Muscle of arm (tissue), 14 donors: ENCODE data around the gene NOP9. TPM values are rescaled to one million over a fixed set of nuclear protein-coding genes. Genes with fewer than 3 reads are reported as not detected.

Experiments used
- DNase-seq: peaks from one replicate; pipeline ENCODE4 v3.0.0-alpha.2; 2013
- long read RNA-seq, 11 donors: transcript quantifications; one replicate each; lab custom pipeline, GENCODE V29; 2026
- polyA plus RNA-seq, 12 donors: library from polyadenylated mRNA; unstranded; fragments of 120-200 nt; gene quantifications; one replicate each; pipeline ENCODE4 v1.2.1, GENCODE V29; 2013; ENCODE audit not compliant: insufficient read length in 12 of 12

Gene NOP9, protein sequence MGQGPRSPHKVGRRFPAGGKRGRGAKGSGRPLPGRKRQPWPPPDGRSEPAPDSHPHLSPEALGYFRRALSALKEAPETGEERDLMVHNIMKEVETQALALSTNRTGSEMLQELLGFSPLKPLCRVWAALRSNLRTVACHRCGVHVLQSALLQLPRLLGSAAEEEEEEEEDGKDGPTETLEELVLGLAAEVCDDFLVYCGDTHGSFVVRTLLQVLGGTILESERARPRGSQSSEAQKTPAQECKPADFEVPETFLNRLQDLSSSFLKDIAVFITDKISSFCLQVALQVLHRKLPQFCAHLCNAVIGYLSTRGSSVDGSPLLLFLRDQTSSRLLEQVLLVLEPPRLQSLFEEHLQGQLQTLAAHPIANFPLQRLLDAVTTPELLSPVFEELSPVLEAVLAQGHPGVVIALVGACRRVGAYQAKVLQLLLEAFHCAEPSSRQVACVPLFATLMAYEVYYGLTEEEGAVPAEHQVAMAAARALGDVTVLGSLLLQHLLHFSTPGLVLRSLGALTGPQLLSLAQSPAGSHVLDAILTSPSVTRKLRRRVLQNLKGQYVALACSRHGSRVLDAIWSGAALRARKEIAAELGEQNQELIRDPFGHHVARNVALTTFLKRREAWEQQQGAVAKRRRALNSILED
- 10 to 100 TPM in 11 of 12 donors, not detected in 1; 18.0 to 23.6 (median 20.5) TPM for polyA plus RNA-seq
- long read RNA-seq, donor 1, full-length matches to known transcripts, result 2 of 2 reads
- long read RNA-seq, donor 1, partial matches to known transcripts, result 0 of 2 reads
- long read RNA-seq, donor 1, other reads (novel, unspliced or antisense), result 0 of 2 reads
- long read RNA-seq, donor 2, result 0 reads
- long read RNA-seq, donor 3, full-length matches to known transcripts, result 1 of 1 reads
- long read RNA-seq, donor 3, partial matches to known transcripts, result 0 of 1 reads
- long read RNA-seq, donor 3, other reads (novel, unspliced or antisense), result 0 of 1 reads
- long read RNA-seq, donor 4, result 0 reads
- long read RNA-seq, donor 5, full-length matches to known transcripts, result 4 of 9 reads
- long read RNA-seq, donor 5, partial matches to known transcripts, result 5 of 9 reads
- long read RNA-seq, donor 5, other reads (novel, unspliced or antisense), result 0 of 9 reads
- long read RNA-seq, donor 6, result 0 reads
- long read RNA-seq, donor 7, result 0 reads
- long read RNA-seq, donor 8, full-length matches to known transcripts, result 3 of 45 reads
- long read RNA-seq, donor 8, partial matches to known transcripts, result 36 of 45 reads
- long read RNA-seq, donor 8, other reads (novel, unspliced or antisense), result 6 of 45 reads
- long read RNA-seq, donor 9, full-length matches to known transcripts, result 2 of 2 reads
- long read RNA-seq, donor 9, partial matches to known transcripts, result 0 of 2 reads
- long read RNA-seq, donor 9, other reads (novel, unspliced or antisense), result 0 of 2 reads
- long read RNA-seq, donor 10, full-length matches to known transcripts, result 4 of 26 reads
- long read RNA-seq, donor 10, partial matches to known transcripts, result 22 of 26 reads
- long read RNA-seq, donor 10, other reads (novel, unspliced or antisense), result 0 of 26 reads
- long read RNA-seq, donor 11, full-length matches to known transcripts, result 2 of 2 reads
- long read RNA-seq, donor 11, partial matches to known transcripts, result 0 of 2 reads
- long read RNA-seq, donor 11, other reads (novel, unspliced or antisense), result 0 of 2 reads

- DNase-seq, result peak; percentile 93
Observed at GRCh38 chr14:24299255-24300191, at the start of gene NOP9, which contains the start of gene DHRS1. NOP9 (plus strand) TSS chr14:24299850; CDS start chr14:24299955, 105 bp downstream. DHRS1 (minus strand) TSS chr14:24299780; CDS start chr14:24299106, 674 bp downstream.

- no peak for DNase-seq
Observed at GRCh38 chr14:24250354-24250753, 49.3 kb upstream of the NOP9 start.

- DNase-seq, result no peak
Observed at GRCh38 chr14:24251880-24252288, 47.8 kb upstream of the NOP9 start.

GRCh38 chr14:24252289-24253124 is 47.1 kb upstream of the NOP9 start:
- DNase-seq, result no peak

GRCh38 chr14:24253936-24254335 is 45.7 kb upstream of the NOP9 start:
- no peak for DNase-seq

GRCh38 chr14:24254630-24255392 is 44.8 kb upstream of the NOP9 start:
- no peak for DNase-seq

- DNase-seq, result no peak
Observed at GRCh38 chr14:24255438-24255837, 44.2 kb upstream of the NOP9 start.

DNA sequence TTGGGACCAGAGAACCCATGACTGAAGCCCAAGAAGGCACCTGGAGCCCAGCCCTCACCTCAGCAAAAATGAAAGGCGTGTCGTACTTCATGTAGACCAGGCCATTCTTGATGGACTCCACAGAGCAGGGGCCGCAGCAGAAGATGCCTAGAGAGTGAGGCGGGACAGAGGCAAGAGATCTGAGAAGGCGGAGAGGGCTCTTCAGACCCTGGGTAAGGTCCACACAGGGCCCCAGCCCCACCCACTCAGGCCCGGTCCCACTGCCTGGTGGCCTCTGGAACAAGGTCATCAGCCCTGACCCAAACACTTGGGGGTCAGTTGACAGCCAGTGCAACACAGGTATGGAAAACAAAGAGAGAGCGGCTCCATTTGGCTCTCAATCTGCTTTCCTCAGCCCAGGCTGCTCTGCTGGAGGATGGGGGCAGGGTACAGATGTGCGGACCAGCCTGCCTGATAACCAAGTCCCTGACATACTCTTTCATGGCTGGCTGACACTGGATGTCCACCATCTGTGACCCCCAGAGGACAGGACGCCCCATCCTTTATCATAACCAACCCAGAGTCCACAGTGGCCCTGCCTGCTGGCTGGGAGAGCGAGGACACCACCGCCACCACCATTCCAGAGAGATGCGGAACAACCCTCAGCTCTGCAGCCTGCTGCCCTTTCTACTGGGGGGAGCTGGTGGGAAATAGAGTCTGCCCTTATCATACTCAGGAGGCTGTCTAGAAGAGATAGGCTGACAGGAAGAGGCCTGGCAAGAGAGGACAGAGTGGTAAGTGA is 43.5 kb upstream of the NOP9 start:
- no peak for DNase-seq

- DNase-seq, result no peak
Observed at GRCh38 chr14:24256960-24257359, 42.7 kb upstream of the NOP9 start.

DNA sequence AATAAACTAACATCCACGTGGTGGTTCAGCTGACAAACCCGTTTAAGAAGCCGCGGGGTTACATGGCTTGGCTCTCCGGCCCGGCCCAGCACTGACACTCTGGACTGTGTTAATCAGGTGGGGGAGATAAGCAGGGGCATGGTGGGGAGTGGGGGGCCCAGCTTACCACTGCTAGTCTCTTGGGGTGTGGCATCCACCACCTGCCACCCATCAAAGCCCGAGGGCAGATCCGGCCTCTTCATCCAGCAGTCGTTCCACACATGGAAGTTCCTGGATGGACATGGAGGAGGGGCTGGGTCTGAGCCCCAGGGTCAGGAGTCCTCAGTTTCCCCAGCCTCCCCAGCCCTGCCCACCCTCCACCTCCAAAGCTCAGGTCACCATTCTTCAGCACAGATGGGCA is 41.5 kb upstream of the NOP9 start:
- DNase-seq, result no peak

GRCh38 chr14:24258548-24259265 is 40.9 kb upstream of the NOP9 start:
- no peak for DNase-seq

- DNase-seq, result no peak
Observed at GRCh38 chr14:24259282-24260025, 40.2 kb upstream of the NOP9 start.

- DNase-seq, result no peak
Observed at GRCh38 chr14:24260026-24260779, 39.4 kb upstream of the NOP9 start.

DNA sequence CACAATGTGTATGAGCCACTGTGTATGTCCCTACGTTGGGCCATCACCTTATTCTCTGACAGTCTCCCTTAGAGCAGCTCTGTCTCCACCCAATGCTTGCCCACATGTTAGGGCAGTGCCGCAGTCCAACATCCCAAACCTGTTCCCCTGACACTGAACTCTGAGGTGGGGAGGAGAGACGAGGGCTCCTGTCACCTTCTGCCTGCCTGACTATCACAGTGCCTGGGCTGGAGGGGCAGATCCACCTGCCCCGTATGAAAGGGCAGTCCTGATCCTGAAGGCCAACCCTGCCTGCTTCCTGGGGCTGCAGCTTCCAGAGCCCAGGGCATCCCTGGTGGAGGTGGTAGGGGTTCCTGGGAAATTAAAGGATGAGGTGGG is 38.9 kb upstream of the NOP9 start:
- no peak for DNase-seq
